HG02973 (cell line): ENCODE results near the gene ZFAND3.

ENCODE experiments used
- ATAC-seq: cut with Tn5 transposase; IDR thresholded peaks from one replicate; pipeline ENCODE4 v1.9.1; 2021; ENCODE audit warnings: moderate library complexity; ENCODE audit not compliant: unreplicated experiment

ZFAND3 gene

GRCh38 chr6:38174806-38175495 is 355.4 kb downstream of the ZFAND3 start:
- no peak for ATAC-seq

DNA sequence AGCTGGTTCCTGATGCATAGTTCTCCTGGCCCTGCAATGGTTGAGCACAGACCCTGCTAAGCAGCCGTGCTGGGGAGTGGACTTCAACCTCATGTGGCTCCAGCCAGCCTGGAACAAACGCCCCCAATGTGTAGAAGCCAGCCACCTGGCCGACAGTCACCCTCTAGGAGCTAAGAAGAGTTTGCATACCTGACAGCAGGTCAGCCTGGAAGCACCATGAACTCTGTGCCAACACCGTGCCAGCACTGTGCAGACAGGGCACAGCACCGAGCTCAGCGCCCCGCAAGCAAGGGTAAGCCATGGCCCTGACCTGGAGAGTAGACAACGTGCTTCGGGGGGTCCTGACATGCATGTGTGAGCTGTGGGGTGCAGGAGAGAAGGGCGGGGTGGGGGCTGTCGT is 356.3 kb downstream of the ZFAND3 start:
- no peak for ATAC-seq

GRCh38 chr6:38176797-38177751 is 357.5 kb downstream of the ZFAND3 start:
- ATAC-seq, result no peak

GRCh38 chr6:38177882-38178583 is 358.5 kb downstream of the ZFAND3 start:
- no peak for ATAC-seq

GRCh38 chr6:38178584-38178886 is 359.0 kb downstream of the ZFAND3 start:
- ATAC-seq, result no peak

- no peak for ATAC-seq
Measured at GRCh38 chr6:38179300-38179699, 359.8 kb downstream of the ZFAND3 start.

DNA sequence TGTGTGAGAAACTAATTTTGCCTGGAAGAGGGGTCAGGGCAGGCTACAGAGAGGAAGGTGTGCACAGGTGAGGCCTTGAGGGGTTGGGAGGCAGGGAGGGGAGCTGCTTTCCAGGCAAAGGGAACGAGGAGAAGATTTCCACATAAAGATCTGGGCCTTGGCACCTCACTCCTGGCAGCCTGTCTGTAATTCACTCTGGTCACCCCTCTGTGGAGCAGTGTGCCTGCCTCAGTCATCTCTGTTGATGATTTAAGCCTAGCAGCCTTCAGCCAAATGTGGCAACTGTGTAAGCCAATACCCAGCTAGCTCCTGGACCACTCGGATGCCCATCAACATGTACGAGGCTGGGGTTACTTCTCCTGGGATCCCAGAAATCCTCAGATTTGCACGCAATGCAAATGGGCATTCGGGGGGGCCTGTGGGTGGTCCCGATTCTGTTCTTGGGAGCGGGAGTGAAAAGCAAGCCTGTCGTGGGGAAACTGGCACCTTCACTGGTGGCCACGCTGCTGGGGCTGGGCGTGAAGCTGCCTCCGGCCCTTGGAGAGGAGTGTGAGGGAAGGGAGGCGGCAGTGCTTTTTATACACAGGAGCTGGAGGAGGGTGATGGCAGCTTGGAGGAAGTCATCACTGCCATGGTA is 360.4 kb downstream of the ZFAND3 start:
- ATAC-seq, result no peak

DNA sequence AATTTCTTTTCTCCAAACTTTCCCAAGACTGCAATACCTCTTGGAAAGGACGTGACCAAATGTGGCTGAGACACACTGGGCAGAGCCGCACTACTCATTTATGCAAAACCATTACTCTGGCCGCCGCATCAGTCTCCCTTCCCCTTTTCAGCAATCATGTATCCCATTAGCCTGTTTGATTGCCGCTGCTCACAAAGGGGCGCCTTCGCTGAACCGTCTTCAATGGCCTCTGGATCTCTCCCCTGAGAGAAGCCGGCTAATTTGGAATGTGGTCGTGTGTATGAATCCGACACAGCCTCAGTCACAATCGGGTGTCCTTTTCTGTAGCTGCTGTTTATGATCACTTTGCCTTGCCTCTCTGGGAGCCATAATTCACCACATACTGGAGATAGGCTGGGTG is 361.1 kb downstream of the ZFAND3 start:
- ATAC-seq, result no peak

DNA sequence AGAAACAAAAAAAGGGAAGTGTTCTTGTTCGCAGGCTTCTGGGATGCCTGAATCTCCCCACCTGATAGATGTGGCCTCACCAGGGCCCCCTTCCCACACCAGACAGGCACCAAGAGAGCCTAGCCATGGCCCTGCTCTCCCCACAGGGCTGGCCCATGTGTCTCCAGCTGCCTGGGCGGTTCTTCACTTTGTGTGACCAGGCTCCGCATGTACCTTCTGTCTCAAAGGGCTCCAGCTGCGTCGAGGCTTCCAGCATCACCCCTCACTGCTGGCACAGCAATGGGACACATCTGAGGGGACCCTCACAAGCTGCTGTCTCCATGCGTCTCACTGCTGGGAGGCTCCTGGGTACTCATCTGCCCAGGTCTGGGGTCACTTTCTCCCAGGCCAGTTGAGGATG is 362.9 kb downstream of the ZFAND3 start:
- no peak for ATAC-seq

- no peak for ATAC-seq
Measured at GRCh38 chr6:38183856-38184584, 364.5 kb downstream of the ZFAND3 start.

DNA sequence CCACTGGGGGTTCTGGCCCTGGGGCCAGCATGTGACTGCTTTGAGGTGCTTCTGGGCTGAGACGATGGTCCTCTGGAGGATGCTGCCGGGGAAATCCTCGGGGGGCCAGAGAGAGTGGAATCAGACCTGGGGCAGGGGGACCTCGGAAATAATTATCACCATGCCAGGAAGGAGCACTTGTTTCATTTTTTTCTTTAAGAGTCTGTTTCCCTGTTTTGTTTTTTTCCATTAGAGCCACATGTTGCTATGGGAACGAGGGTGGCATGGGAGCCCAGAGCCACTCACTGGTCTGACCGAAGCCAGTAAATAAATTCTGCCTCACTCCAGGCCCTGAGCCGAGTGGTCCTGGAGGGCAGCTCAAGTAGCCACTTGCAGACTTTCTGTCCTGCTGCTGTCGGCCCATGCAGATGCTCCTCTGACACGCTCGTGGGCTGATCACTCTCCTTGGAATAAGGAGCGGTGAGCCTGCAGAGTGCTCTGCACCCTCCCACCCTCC is 365.1 kb downstream of the ZFAND3 start:
- ATAC-seq, result no peak

DNA sequence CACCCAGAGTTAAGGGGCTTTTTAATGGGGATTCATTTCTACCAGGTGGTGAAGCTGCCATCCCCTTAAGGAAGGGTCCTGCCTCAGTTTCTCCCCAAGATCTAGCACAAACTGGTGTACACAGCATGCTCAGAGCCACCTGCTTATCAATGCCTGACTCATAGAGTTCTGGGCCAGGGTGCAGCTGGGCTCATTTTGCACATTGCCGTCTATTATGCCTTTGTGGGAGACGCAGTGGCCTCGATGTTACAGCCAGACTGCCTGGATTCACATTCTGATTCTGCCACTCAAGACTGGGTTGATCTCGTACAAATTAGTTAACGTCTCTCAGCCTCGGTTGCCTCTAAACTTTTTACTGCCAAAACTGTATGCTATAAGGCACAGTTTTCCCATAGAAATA is 365.7 kb downstream of the ZFAND3 start:
- ATAC-seq, result no peak

DNA sequence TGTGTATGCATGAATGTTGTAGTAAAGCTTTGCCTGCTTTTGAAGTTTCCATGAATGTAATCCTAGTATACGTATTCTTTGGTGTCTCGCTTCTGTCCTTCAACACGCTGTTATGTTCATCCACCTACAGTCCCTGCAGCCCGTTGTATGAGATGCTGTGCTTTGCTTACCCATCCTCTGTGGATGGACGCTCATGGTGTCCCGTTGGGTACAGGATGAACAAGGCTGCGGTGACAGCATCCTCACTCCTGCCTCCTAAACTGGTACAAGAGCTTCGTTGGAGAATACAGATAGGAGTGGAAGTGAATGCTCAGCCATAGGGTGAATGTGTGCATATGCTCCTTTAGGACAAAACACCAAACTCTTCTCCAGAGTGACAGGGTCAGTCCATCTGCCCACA is 366.2 kb downstream of the ZFAND3 start:
- ATAC-seq, result no peak

- no peak for ATAC-seq
Measured at GRCh38 chr6:38187325-38187724, 367.8 kb downstream of the ZFAND3 start.

DNA sequence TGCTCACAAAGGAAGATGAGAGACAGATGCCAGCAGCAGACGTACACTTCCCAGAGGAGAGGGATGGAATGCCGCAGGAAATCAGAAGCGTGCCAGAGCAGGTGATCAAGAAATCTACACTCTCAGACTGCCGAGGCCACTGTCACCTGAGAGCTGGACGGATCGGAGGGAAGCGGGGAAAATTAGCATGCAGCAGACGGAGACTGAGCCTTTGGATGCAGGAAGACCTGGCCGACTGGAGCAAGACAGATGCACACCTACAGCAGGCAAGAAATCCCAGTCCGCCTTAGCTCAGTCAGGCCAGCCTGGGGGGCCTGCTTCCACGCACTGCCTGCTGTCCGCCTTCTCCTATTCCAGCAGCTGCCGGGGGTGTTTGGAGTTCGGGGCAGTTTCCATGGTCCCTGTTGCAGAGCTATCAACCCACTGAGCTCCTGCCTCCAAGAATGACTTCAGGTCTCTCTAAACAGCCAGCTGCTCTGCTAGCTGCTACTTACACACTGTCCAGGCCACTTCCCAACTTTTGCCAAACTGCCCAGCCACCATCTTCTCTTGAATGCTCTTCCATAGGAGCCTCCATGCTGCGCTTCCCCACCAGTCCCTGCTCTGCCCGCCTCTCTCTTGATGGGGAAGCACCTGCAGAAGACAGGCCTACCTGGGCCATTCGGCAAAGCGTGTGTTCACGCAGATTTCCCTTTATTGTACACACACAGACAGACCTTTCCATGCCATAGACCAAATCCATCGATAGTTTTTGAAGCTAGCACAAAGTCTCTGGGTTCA is 368.5 kb downstream of the ZFAND3 start:
- ATAC-seq, result no peak

- ATAC-seq, result no peak
Measured at GRCh38 chr6:38188677-38189335, 369.3 kb downstream of the ZFAND3 start.

DNA sequence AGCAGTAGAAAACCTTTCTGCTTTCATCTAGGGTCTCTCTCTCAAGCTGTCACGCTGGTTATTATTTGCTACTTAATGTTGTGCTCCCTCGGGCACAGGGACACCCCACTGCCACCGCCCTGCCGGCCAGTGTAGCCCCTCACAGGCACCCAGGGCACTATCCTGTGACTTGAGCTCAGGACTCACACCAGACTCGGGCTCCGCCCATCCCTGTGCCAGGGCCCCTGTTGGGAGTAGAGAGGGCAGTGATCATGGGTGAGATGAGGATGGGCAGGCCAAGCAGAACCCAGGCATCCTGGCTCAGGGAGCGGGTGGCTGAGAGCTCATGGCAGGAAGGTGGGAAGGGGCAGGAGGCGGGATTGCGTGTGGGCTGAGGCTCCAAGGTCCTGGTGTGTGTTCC is 371.9 kb downstream of the ZFAND3 start:
- ATAC-seq, result no peak

DNA sequence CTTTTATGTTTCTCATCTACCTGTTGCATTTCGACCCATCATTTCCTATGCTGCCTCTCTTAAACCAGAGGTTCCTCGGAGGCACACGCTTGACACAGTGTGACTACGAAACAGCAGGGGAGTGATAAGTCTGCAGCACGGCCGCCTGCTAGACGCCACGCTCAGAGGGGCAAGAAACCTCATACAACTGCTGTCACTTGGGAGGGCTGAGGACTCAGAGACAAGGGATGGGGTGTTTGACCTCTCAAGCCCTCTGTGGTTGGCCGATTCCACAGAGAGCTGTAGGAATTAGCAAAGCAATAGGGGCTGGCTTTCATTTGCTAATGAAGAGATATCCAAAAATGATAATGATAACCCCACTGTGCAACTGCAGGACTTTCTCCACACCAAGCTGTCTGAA is 372.5 kb downstream of the ZFAND3 start:
- no peak for ATAC-seq

- no peak for ATAC-seq
Measured at GRCh38 chr6:38192487-38192886, 373.0 kb downstream of the ZFAND3 start.
